ENCODE measurements around the gene PIK3R5.

GRCh38 chr17:8930649-8931048 is 34.9 kb downstream of the PIK3R5 start:
- TF ChIP-seq, protein P1, sequence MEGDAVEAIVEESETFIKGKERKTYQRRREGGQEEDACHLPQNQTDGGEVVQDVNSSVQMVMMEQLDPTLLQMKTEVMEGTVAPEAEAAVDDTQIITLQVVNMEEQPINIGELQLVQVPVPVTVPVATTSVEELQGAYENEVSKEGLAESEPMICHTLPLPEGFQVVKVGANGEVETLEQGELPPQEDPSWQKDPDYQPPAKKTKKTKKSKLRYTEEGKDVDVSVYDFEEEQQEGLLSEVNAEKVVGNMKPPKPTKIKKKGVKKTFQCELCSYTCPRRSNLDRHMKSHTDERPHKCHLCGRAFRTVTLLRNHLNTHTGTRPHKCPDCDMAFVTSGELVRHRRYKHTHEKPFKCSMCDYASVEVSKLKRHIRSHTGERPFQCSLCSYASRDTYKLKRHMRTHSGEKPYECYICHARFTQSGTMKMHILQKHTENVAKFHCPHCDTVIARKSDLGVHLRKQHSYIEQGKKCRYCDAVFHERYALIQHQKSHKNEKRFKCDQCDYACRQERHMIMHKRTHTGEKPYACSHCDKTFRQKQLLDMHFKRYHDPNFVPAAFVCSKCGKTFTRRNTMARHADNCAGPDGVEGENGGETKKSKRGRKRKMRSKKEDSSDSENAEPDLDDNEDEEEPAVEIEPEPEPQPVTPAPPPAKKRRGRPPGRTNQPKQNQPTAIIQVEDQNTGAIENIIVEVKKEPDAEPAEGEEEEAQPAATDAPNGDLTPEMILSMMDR (IDR thresholded peaks at IDR 0.05): no peak
- no peak for TF ChIP-seq POLR2AphosphoS5 (IDR thresholded peaks at IDR 0.05)

Data from stomach (tissue), 4 donors.